Measurements from ENCODE around the gene GPC6.
A peak's percentile ranks its signal among the peaks of the same experiment; 100 is the strongest.
"Not testable (repeated sequence)": the region's sequence is repeated elsewhere in the genome, so short reads cannot be mapped to it uniquely, and the experiment has no call there.

The GPC6 gene

GRCh38 chr13:93226623-93227279 lies at the start of gene GPC6:
GPC6 (plus strand) TSS chr13:93226807.
- FAIRE-seq, result peak; percentile 72

GRCh38 chr13:93180356-93180969 lies 46.1 kb upstream of the GPC6 start:
- FAIRE-seq, result no peak

- no peak for FAIRE-seq
These were observed 44.2 kb upstream of the GPC6 start for GRCh38 chr13:93182406-93182805.

GRCh38 chr13:93183302-93183701 lies 43.3 kb upstream of the GPC6 start:
- FAIRE-seq, result no peak

- FAIRE-seq, result no peak
These were observed 36.6 kb upstream of the GPC6 start for GRCh38 chr13:93190006-93190405.

- FAIRE-seq, result no peak
These were observed 32.9 kb upstream of the GPC6 start for GRCh38 chr13:93193682-93194081.

GRCh38 chr13:93199856-93200255 lies 26.8 kb upstream of the GPC6 start:
- no peak for FAIRE-seq

- FAIRE-seq, result no peak
These were observed 26.0 kb upstream of the GPC6 start for GRCh38 chr13:93200626-93201025.

GRCh38 chr13:93201992-93202558 lies 24.5 kb upstream of the GPC6 start:
- FAIRE-seq, result no peak

GRCh38 chr13:93206778-93207392 lies 19.7 kb upstream of the GPC6 start:
- not testable (repeated sequence) for FAIRE-seq

- no peak for FAIRE-seq
These were observed 10.5 kb upstream of the GPC6 start for GRCh38 chr13:93216122-93216521.

GRCh38 chr13:93217721-93218261 lies 8.8 kb upstream of the GPC6 start:
- no peak for FAIRE-seq

- no peak for FAIRE-seq
These were observed 8.0 kb upstream of the GPC6 start for GRCh38 chr13:93218583-93218982.

- FAIRE-seq, result no peak
These were observed 6.5 kb upstream of the GPC6 start for GRCh38 chr13:93220073-93220472.

- FAIRE-seq, result no peak
These were observed 3.6 kb upstream of the GPC6 start for GRCh38 chr13:93222976-93223375.

GRCh38 chr13:93224535-93224934 lies 2.1 kb upstream of the GPC6 start:
- no peak for FAIRE-seq

- FAIRE-seq, result no peak
These were observed 997 bp upstream of the GPC6 start for GRCh38 chr13:93225610-93226009.

- no peak for FAIRE-seq
These were observed 463 bp upstream of the GPC6 start for GRCh38 chr13:93226065-93226622.

GRCh38 chr13:93227280-93227877 lies 772 bp downstream of the GPC6 start:
- no peak for FAIRE-seq

GRCh38 chr13:93227878-93228642 lies 1.5 kb downstream of the GPC6 start:
- no peak for FAIRE-seq

- FAIRE-seq, result no peak
These were observed 2.0 kb downstream of the GPC6 start for GRCh38 chr13:93228643-93228937.

- no peak for FAIRE-seq
These were observed 3.8 kb downstream of the GPC6 start for GRCh38 chr13:93230261-93230855.
